CD4-positive, alpha-beta T cell treated with Interleukin-10 for 1 hour (primary cell): ENCODE results near the gene BNIP1.
"Not testable (repeated sequence)": the region's sequence is repeated elsewhere in the genome, so short reads cannot be mapped to it uniquely, and the experiment has no call there.

Source experiments
- DNase-seq: peaks from one replicate; pipeline ENCODE4 v3.0.0-alpha.2; 2020

Gene BNIP1, protein sequence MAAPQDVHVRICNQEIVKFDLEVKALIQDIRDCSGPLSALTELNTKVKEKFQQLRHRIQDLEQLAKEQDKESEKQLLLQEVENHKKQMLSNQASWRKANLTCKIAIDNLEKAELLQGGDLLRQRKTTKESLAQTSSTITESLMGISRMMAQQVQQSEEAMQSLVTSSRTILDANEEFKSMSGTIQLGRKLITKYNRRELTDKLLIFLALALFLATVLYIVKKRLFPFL

DNA sequence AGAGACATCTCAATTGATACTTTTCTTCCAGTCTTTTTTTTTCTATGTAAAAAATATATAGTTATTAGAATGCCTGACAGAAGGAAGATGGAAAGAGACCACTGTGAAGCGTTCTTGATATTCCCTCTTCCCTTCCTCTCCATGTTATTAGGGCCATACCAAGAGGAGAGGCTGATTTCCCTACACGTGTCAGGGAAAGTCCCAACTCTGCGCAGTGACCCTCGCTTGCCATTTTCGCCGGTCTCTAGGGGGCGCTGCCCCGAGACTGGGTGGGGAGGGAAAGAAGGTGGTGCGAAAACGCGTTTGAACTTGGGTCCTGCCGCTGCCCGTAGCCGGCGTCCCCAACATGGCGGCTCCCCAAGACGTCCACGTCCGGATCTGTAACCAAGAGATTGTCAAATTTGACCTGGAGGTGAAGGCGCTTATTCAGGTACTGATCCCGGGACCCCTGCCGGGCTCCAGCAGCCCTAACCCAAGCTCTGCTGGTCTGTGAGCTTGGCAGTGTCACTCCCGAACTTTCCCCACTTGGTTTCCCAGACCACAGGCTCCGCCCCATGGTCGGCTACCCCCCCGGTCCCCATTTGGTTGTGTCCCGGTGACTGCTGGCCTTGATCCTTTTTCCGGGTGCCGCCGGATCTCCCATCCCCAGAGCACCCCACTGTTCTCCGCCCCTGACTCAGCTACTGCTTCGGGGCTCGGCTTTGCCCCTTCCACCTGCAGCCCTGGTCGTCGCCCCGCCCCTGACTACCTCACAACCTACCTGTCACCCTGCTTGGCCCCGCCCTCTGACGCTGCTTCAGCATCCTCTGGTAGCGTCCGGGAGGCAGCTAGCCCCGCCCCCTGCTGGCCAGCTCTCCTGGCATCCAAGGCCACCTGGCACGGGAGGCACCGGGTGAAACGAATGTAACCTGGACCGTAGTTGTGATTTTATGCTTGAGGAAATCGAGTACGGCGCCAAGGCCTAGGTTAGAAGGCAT is at the start of gene BNIP1:
Gene BNIP1 (plus strand): TSS at position 332 of the 977 bp plus-strand sequence. CDS start 15 bp downstream, at position 347.
- peak; percentile 97 for DNase-seq

DNA sequence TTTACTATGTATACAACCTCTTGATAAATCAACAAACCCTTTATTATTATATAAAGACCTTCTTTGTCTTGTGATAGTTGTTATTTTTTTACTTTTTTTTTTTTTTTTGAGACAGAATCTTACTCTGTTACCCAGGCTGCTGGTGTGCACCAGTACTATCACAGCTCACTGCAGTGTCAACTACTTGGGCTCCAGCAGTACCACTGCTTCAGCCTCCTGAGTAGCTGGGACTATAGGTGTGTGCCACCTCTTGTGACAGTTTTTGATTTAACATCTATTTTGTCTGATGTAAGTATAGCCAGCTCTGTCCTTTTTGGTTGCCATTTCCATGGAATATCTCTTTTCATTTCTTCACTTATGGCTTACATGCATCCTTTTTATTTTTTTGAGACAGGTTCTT is 45.5 kb upstream of the BNIP1 start:
- DNase-seq, result no peak

DNA sequence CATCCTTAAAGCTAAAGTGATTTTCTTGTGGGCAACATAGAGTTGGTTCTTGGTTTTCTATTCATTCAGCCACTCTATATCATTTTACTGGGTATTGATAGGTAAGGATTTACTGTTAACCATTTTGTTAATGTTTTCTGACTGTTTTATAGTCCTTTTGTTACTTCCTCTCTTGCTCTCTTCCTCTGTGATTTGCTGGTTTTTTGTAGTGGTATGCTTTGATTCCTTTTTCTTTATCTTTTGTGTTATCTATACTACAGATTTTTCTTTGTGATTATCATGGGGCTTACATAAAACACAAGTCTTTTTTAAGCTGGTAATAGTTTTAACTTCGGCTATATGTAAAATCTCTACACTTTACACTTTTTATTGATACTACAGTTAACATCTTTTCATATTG is 44.9 kb upstream of the BNIP1 start:
- DNase-seq, result no peak

DNA sequence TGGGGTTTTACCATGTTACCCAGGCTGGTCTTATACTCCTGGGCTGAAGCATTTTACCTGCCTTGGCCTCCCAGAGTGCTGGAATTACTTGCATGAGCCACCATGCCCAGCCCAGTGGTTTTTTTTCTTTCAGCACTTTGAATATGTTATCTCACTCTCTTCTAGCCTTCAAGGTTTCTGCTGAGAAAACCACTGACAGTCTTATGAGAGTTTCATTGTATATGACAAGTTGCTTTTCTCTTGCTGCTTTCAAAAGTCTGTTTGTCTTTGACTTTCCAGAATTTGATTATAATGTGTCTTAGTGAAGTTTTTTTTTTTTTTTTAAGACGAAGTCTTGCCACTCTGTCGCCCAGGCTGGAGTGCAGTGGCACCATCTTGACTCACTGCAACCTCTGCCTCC is 43.1 kb upstream of the BNIP1 start:
- no peak for DNase-seq

DNA sequence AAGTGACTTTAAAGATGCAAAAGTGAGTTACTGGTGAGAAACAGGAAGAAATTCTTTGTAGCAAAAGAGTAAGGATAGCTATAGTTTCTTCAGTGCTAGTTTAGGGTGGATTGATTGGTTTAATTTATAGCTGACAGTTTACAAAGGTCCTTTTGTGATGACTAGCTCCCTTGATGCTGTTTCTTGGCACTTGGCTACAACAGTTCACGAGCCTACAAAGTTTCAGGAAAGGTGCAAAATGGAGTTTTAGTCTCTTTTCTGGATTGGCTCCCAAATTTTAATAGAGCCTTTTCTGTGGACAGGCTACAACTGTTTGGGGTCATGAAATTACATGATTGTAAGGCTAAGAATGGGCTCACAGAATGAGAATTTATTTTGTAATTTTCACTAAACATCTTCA is 40.9 kb upstream of the BNIP1 start:
- DNase-seq, result no peak

DNA sequence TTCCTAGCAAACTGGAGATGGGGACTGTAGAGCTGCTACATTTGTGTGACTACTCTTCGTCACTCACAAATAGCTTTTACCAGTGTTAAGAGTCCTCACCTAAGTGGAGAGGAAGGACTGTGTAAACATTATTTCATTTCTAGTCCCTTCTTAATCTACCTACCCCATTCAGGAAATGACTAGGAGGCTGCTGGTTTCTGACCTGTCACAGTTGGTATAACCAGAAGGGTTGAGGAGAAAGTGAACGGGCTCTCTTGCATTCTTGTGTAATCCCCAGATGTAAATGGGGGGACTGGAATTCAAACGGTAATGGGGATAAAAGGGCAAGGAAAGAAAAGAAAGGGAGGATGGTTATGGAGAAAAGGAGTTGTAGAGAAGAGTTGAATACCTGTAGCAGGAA is 35.4 kb upstream of the BNIP1 start:
- DNase-seq, result no peak

DNA sequence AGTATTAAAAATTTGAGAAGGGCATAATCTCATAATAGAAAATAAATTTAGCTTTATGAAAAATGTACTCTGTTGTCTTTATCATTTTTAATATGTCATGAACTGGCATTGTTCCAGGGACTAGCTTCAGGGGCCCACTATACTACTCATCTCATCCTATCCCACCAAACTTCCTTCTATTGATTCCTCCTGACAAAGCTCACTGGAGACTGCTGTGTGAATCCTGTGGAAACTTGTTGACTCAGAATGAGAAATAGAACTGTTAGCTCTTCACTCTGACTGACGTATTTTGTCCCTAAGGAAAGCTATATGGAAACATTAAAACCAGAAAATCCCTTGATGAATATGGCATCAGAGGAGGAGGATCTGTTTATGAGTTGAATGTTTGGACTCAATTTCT is 29.8 kb upstream of the BNIP1 start:
- no peak for DNase-seq

DNA sequence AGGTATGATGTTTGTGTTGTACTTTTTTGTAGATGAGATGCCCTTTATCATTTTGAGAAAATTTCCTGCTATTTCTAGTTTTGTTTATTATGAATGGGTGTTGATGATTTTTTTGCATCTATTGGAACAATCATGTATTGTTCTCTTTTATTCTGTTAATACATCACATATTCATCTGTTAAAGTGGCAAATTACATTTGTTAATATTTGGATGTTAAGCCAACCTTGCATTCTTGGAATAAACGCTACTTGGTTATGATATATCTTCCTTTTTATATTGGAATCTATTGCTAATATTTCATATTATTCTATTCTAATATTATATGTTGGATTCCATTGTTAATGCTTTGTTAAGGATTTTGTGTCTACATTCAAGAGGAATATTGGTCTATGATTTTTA is 24.6 kb upstream of the BNIP1 start:
- DNase-seq, result no peak

DNA sequence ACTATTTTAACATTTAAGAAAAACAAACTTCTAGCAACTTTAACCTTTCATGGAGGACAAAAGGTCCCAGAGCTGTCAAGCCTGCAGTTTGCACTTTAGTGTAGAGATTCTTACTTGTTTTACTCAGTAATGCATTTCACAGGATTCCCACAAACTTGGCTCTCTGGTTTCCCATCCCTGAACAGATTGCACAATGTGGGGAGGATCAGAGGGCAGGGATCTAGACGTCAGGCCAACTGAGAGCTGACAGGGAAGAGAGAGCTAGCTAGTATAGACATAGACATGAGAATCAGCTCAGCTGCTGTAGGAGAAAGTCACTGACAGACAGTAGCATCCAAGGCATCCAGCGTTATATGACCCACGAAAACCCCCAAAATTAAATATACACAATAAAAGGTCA is 20.9 kb upstream of the BNIP1 start:
- DNase-seq, result no peak

DNA sequence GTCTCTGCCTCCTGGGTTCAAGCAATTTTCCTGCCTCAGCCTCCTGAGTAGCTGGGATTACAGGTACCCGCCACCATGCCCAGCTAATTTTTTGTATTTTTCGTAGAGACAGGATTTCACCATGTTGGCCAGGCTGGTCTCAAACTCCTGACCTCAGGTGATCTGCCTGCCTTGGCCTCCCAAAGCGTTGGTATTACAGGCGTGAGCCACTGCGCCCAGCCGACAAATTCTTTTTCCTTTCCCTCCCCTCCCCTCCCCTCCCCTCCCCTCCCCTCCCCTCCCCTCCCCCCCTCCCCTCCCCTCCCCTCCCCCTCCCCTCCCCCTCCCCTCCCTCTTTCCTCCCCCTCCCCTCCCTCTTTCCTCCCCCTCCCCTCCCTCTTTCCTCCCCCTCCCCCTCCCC is 12.2 kb upstream of the BNIP1 start:
- DNase-seq, result not testable (repeated sequence)

DNA sequence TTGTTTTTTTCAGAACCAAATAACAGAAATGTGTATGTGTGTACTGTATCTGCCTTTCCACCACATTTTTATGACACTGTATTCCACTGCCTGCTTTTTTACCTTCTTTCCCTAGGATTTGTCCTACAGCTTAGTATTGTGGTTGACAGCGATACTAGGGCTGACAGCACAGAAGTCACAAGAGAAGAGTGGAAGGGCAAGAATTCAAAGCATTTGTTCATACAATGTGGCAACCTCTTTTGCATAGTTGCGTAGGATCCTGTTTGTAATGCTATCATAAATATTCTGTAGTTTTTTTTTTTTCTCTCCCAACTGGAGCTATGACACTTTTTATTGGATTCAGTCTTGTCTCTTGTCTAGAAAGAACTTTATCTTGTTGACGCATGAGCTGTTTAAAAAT is 5.6 kb upstream of the BNIP1 start:
- no peak for DNase-seq

DNA sequence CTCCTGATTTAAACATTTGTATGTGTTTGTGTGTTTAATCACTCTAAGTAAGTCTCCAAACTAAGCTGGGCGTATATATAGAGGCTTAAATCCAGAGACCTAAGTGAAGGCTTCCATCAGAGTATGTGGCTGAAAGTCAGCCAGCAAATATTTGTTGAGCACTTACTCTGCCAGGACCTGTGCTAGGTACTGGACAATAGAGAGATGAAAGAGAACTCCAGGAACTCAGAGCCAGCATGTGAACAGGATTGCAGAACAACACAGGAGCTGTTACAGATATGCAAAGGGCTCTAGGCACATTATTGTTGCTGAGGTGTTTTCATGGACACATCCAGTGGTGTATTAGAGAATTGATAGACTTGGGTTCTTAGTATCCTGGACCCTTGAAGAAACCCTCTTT is 4.7 kb upstream of the BNIP1 start:
- DNase-seq, result no peak

DNA sequence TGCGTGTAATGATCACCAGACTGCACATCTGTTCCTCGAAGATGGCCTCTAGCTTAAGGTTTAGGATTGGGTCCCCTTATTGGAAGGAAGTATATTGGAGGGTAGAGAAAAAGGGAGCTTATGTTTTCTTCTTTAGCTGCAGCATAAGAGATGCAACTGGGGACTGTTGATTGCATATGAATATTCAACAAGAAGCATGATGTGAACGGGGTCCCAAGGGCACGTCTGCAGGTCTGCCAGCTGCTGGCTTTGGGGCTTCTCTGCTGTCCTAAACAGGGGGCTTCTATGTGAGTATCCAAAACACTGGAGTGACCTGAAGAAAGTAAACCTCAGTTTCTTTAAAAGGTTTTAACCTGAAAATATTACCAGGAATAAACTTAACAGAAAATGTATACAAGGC is 3.6 kb upstream of the BNIP1 start:
- no peak for DNase-seq

DNA sequence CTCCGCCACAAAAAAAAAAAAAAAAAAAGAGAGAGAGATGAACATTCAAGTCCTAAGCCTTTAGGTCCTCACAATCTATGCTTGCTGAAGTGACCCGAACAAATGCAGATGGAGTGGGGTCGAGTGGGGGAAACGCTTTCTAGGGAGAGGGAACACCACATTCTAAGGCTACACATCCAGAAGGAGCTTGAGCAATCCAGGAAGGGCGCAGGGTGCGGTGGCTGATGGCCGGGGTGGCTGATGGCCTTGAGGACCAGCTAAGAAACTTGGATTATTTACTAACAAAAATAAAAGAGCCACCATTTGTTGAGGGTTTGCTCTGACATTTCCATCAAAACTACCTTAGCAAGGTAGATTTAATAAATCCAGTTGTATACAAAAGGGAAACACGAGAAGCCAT is 764 bp upstream of the BNIP1 start:
- peak; percentile 1 for DNase-seq

DNA sequence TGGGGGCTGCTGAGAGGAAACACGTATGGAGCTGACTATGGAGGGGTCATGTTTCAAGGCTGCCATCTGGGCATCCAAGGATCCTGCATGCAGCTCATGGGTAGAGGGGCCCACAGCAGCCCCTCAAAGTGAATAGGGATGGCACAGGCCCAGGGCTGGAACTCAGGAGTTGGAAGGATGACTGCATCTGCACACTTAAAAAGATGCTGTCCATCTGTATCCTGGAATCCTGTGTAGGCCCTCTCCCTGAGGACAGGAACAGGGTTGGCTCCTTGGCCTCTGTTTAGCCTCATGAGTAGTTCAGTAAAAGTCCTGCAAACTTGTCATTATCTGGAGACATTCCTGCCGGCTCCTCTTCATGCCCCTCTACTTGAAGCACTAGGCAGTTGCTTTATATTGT is 4.0 kb downstream of the BNIP1 start:
- no peak for DNase-seq

DNA sequence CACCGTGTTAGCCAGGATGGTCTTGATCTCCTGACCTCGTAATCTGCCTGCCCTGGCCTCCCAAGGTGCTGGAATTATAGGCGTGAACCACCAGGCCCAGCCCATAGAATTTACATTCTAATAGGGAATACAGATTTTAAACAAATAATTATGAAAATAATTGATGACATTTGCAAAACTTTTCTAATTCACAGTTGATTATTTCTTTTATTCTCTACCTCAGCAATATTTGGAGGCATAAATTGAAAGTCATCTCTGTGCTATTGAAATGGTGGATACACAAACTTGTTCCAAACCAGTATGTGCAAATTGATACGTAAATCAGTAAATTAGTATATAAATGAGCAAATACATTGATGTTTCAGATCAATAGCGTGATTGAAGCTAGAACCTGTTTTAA is 8.2 kb downstream of the BNIP1 start:
- DNase-seq, result no peak

DNA sequence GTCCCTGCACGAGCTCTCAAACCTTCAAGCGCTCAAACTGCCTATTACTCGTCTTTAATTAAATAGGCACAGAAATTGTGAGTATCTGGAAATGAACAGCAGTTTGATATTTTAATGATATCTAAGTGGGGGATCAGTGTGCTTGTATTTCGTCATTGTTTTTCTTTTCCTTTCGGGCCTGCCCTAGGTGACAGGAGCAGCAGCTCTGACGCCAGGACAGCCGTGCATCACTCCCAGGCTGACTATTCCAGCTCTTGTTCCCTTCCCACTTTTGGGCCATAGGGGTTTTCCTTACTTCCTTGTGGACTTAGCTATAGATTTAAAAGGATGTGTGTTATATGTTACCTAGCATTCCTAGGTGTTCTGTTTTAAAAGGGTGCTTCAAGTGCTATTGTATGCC is 9.5 kb downstream of the BNIP1 start:
- DNase-seq, result no peak

DNA sequence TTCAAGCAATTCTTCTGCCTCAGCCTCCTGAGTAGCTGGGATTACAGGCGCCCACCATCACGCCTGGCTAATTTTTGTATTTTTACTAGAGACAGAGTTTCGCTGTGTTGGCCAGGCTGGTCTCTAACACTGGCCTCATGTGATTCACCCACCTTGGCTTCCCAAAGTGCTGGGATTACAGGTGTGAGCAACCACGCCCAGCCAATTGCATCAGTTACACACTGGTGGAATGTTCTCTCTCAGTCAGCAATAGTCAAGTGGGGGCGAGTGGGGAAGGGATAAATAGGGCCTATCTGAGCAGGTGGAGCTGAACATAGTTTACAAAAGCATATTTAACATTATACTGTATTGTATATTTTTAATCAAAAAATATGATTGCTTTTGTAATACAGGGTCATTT is 10.3 kb downstream of the BNIP1 start:
- not testable (repeated sequence) for DNase-seq

DNA sequence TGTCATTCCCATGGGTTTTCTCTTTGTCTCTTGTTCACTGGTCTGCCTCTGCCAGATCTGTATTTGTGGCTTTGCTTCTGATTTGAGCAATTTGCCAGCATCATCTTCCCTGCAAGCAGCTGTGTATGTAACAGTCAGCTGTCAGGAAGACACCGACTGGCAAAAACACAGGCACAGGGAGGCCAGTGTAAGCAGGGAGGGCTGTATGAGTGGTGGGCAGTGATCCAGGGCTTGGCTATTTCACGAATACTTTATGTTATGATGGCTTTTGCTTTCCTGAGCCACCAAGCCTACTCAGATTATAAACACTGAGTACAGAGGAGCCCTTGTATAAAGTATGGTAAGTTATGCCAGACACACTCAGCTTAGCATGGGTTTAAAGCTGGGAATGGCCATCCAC is 11.6 kb downstream of the BNIP1 start:
- no peak for DNase-seq

DNA sequence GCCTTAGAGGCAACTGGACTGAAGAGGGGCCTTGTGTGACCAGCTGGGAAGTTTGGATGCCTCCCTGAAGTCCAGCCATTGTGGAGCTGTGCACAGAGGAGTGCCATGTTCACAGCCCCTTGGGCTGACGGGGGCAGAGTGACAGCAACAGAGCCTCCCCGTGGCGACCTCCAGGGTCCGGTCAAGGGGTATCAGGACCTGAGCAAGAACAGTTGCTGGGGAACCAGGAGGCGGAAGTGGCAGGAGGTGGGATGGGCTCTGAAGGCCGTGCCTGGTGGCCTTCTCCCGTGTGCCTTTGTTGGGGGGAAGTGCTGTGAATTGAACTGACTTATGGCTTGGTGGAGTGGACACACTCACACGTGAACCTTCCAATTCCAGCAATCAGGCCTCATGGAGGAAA is 14.0 kb downstream of the BNIP1 start:
- DNase-seq, result no peak

DNA sequence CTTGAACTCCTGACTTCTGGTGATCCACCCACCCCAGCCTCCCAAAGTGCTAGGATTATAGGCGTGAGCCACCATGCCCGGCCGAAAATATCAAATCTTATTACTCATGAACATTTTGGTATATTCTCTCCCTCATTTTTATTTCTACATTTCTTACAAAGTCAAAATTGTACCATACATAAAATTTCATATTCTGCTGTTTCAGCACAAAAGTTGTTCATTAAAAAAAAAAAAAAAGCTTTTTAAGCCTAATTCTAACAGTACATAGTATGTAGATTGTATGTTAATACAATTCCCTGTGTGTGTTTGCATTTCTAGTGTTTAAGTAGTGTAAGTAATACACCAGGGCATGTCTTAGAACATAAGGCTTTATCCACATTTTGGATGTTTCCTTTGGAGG is 14.9 kb downstream of the BNIP1 start:
- DNase-seq, result no peak

DNA sequence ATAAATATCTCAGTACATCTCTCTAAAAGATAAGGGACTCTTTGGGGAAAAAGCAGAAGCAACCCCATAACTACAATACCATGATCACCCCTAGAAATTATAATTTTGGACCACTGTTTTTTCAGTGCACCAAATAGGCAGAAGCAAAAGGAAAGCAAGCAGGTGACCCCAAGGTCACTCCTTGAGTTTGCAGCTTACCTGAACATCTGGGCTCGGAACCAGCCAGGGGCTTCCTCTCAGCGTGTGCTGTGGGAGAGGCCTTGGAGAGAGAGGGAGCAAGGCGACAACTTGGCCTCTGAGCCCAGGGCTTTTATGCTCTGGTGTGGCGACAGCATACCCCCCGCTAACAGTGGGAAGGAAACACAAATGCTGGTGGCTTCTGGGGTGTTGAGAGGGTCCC is 16.8 kb downstream of the BNIP1 start:
- no peak for DNase-seq

DNA sequence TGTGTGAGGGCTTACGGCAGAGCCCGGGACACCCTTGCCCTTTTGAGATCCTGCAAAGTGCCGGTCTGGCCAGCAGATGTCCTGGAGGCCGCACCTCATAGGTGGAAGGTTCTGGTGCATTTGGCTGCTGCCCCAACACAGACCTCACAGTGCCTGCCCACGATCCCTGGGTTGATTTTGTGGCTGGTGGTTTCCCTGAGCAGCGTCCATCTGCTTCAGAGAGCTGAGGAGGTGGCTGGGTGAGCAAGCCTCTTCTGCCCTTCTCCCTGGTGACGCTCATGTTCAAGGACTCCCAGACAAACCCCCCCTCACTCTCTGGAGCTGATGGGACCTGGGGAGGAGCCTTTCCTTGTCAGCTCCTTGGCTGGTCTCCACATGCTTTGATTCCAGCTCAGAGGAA is 18.9 kb downstream of the BNIP1 start:
- DNase-seq, result no peak

DNA sequence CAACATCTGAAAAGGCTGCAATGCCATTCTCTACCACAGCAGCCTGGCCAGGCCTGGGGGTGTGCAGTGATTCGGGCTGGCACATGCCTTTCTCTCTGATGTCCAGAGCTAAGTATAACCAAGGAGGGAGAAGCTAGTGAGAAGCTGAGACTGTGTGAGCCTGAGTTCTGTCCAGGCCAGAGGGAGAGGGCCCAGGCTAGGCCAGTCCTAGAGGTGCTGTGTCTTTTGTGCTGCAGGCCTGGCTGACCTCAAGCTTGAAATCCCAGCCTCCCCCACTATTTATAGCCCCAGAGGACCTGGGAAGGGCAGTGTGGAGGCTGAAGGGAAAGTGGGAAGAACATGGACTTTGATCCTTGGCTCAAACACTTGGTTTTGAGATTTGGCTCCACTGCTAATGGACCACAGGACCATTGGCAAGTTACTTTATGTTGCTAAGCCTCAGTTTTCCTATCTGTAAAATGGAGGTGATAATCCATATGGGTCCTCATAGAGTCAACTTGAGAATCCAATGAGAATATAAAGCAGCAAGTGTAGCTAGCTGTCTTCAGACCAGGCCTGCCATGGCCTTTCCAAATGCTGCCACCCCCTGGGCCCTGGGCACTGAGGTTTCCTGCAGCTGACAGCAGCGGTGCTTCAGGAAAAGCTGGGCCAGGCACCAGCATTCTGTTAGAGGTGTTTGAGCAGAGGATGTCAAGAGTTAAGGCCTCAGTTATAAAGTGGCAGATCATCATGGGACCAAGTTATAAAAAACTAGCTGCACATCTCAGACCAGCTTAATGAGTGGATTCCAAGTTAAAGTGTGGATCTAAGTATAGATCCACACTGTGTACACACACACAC is 21.1 kb downstream of the BNIP1 start:
- DNase-seq, result no peak
